Left lung (tissue), 10 donors: ENCODE measurements around the gene COMMD9. TPM values are rescaled to one million over a fixed set of nuclear protein-coding genes. Genes with fewer than 3 reads are reported as not detected.

Experiments used
- ATAC-seq: fragments of 200-7000 bp; cut with Tn5 transposase; one replicate; pipeline ENCODE4 v1.9.1; 2020; ENCODE audit warnings: moderate library complexity
- DNase-seq, 4 donors: peaks; one replicate each; pipeline ENCODE4 v3.0.0-alpha.2; 2013 to 2020
- H3K27ac ChIP-seq, 2 donors: fragments of 200-600 bp; sonication (generic) in 1 of 2; one replicate each; pipeline versions ENCODE4 v1.5.0 to v1.8.0; 2020 to 2021
- H3K27me3 ChIP-seq, 2 donors: fragments of 200-600 bp; sonication (generic) in 1 of 2; one replicate each; pipeline versions ENCODE4 v1.5.0 to v1.8.0; 2020 to 2021
- H3K36me3 ChIP-seq, 2 donors: fragments of 200-600 bp; sonication (generic) in 1 of 2; one replicate each; pipeline versions ENCODE4 v1.5.0 to v1.8.0; 2020 to 2021
- H3K4me1 ChIP-seq, 2 donors: fragments of 200-600 bp; one replicate each; pipeline ENCODE4 v1.8.0; 2021
- H3K4me3 ChIP-seq, 2 donors: fragments of 200-600 bp; sonication (generic) in 1 of 2; one replicate each; pipeline versions ENCODE4 v1.5.0 to v1.8.0; 2020 to 2021; ENCODE audit warnings: mild to moderate bottlenecking in 1 of 2
- H3K9me3 ChIP-seq, 2 donors: fragments of 200-600 bp; sonication (generic) in 1 of 2; one replicate each; pipeline versions ENCODE4 v1.5.0 to v1.8.0; 2020 to 2021
- CTCF ChIP-seq, 2 donors: fragments of 200-600 bp; sonication (generic) in 1 of 2; IDR thresholded peaks; one replicate each; pipeline versions ENCODE4 v1.5.0 to v1.8.0; 2021; ENCODE audit warnings: antibody characterized with exemption in 2 of 2
- intact Hi-C, 2 donors: fragments of 100-400 bp; cut with DNase I; formaldehyde crosslinking; loops; one replicate each; pipeline versions ENCODE4 v1.11.2 to v1.14.2; 2022
- polyA plus RNA-seq, 6 donors: library from polyadenylated mRNA; unstranded; fragments of 120-200 nt; gene quantifications; one replicate each; pipeline ENCODE4 v1.2.1, GENCODE V29; 2013; ENCODE audit not compliant: insufficient read length in 6 of 6
- total RNA-seq, 2 donors: library from RNA; stranded (reverse); fragmentation: NEBNext Ultra II Directional; extraction: Animal tissue kit (Norgen Biotek cat#: 25700); gene quantifications; one replicate each; pipeline ENCODE4 v1.2.1, GENCODE V29; 2021
- donor health status: DM: no; HTN: yes; CAD: no.
- donor health status: DM: no; HTN: no; CAD: no.

COMMD9 gene
- total and polyA plus RNA-seq, 8 donors, result 59.9 to 87.2 (median 69.5) TPM

GRCh38 chr11:36316049-36316448, 26.8 kb upstream of the COMMD9 start:
- Histone ChIP-seq H3K27me3 (no peaks in the 10 kb centered on the region), H3K36me3 (no peaks in the 10 kb centered on the region), H3K4me1 (no peaks in the 10 kb centered on the region), H3K9me3 (no peaks in the 10 kb centered on the region), H3K4me3 (no peak overlapping the region), H3K27ac (no peak overlapping the region)
- no peak for TF ChIP-seq CTCF (IDR thresholded peaks at IDR 0.05)
- ATAC-seq (no peak), DNase-seq (no peak)
- intact Hi-C loops, result no loop called here

- H3K9me3 ChIP-seq, result no peaks in the 10 kb centered on the region
- no peak for TF ChIP-seq CTCF (IDR thresholded peaks at IDR 0.05)
- no peak for ATAC-seq
- H3K4me1 ChIP-seq, result no peaks in the 10 kb centered on the region
- DNase-seq, result no peak
- no peak overlapping the region for H3K4me3 ChIP-seq
- intact Hi-C loops, result no loop called here
- H3K36me3 ChIP-seq, result no peaks in the 10 kb centered on the region
- H3K27me3 ChIP-seq, result no peaks in the 10 kb centered on the region
- H3K27ac ChIP-seq, result no peak overlapping the region
These were observed 25.2 kb upstream of the COMMD9 start for GRCh38 chr11:36314434-36314767.

- intact Hi-C loops, result no loop called here
- no peak for ATAC-seq
These were observed 24.7 kb upstream of the COMMD9 start for GRCh38 chr11:36313750-36314433.

GRCh38 chr11:36312611-36313472, 23.6 kb upstream of the COMMD9 start:
- H3K27me3 ChIP-seq, result no peaks in the 10 kb centered on the region
- ATAC-seq (peak; percentile 47), DNase-seq (peak in 1 of 4 donors; percentile 32)
- no peak overlapping the region for H3K27ac ChIP-seq
- no peaks in the 10 kb centered on the region for H3K36me3 ChIP-seq
- H3K4me1 ChIP-seq, result no peaks in the 10 kb centered on the region
- no peak overlapping the region for H3K4me3 ChIP-seq
- intact Hi-C loops, result no loop called here
- no peak for TF ChIP-seq CTCF (IDR thresholded peaks at IDR 0.05)
- no peaks in the 10 kb centered on the region for H3K9me3 ChIP-seq

More at GRCh38 chr11:36313750-36314433, 24.7 kb upstream of the COMMD9 start:
- Histone ChIP-seq H3K9me3 (no peaks in the 10 kb centered on the region), H3K4me3 (no peak overlapping the region), H3K27ac (no peak overlapping the region), H3K27me3 (no peaks in the 10 kb centered on the region), H3K36me3 (no peaks in the 10 kb centered on the region), H3K4me1 (no peaks in the 10 kb centered on the region)
- no peak for TF ChIP-seq CTCF (IDR thresholded peaks at IDR 0.05)
- DNase-seq, result no peak

- H3K4me1 ChIP-seq, result no peaks in the 10 kb centered on the region
- peak; percentile 33 for ATAC-seq
- H3K27ac ChIP-seq, result no peak overlapping the region
- H3K9me3 ChIP-seq, result no peaks in the 10 kb centered on the region
- intact Hi-C loops, result no loop called here
- no peak for DNase-seq
- no peak for TF ChIP-seq CTCF (IDR thresholded peaks at IDR 0.05)
- H3K27me3 ChIP-seq, result no peaks in the 10 kb centered on the region
- no peaks in the 10 kb centered on the region for H3K36me3 ChIP-seq
- no peak overlapping the region for H3K4me3 ChIP-seq
These were observed 22.8 kb upstream of the COMMD9 start for GRCh38 chr11:36311926-36312595.
